ENCODE measurements around the gene AGTRAP. TPM values are rescaled to one million over a fixed set of nuclear protein-coding genes. Genes with fewer than 3 reads are reported as not detected.

The AGTRAP gene, protein sequence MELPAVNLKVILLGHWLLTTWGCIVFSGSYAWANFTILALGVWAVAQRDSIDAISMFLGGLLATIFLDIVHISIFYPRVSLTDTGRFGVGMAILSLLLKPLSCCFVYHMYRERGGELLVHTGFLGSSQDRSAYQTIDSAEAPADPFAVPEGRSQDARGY
- total RNA-seq (2022; extraction: Qiagen RNA extraction; ENCODE audit: low read depth): 71.4 to 101 TPM (median 99.9 TPM) in 5 replicates

DNA sequence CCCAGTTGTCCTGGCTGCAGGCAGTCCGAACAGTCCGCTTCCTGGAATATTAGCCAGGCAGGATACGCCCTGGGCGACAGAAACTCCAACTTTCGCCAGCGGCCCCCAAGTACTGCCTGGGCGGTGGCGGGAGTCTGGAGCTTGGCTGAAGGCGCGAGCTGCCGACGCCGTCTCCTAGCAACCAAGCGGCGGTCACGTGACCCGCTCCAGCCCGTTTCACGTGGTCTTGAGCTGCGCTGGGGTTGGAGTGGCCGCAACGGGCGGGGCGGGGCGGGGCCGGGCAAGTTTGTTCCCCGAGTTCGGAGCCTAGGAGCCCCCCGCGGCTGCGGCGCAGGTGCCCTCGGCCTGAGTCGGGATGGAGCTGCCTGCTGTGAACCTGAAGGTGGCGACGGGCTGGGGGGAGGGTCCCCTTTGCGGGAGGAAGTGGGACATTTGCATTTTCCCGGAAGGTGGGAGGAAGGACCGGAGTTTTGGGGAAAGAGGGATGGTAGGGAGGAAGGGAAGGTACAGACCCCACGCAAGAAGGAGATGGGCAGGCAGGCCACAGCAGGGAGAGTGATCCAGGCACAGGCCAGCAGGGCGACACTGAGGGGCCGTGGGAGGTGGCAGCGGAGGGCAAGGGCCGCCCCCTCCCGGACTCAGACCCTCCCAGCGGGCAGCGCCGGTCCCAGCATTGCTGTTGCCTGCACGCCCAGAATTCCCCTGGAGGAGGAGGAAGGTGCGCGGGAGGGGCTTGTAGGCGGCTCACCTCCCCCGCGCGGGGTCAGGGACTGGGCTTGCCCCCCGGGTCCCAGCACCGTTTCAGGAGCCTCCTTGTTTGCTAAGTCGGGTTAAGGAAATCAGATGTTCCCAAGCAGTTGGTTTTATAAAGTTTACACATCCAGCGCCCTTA, at the start of gene AGTRAP:
Gene AGTRAP (plus strand): TSS at position 283 of the 892 bp plus-strand sequence. CDS start 73 bp downstream, at position 356.

DNA sequence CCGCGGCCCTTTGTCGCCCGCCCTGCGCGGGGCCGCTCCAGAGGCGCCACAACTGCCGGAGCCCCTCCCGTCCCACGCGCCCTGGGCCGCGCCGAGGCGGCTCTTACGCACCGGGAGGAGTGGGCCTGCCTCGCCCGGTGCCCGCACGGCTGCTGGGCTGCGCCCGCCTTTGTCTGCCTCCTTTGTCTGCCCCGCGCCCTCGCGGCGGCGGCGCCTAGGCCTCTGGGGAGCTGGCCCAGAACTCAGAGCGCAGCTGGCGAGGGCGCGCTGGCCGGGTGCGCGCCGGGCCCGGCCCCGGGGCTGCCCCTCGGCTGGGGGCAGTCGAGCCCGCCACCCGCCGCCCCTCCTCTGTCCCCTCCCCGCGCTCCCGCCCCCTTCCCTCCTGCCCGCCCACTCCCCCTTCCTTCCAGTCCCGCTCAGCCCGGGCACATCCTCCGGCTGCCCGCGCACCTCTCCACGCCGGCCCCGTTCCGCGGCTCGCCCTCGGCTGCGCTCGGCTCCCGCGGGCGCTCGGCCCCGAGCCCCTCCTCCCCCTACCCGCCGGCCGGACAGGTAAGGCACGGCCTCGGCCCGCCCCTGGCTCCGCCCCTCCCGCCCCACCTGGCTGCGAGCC, 44.5 kb upstream of the AGTRAP start, which contains the start of gene DRAXIN:
Gene DRAXIN (plus strand): TSS at position 409 of the 613 bp plus-strand sequence. CDS start 14,549 bp downstream, outside the sequence.

DNA sequence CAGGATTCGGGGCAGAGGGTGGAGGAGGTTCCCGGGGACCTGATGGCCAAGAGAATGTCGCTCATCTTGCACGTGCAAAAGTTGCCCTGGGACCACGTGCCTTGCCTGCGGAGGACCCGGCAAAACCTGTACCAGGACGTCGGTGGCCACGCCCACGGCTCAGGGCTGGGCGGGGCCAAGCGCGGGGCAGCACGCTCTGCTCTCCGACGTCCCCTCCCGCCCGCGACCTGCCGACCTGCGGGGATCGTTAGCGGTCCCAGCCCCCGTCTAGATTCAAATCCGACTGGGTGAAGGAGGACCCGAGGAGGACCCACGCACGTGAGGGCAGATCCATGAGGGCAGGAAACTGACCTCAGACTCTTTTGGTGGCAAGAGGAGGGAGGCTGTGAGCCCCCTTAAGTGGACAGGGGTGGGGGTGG, 26.1 kb downstream of the AGTRAP start, which contains the start of gene C1orf167:
Gene C1orf167 (plus strand): TSS at position 206 of the 419 bp plus-strand sequence. CDS start 2,208 bp downstream, outside the sequence.

Other genes starting within 250 kb of the AGTRAP start
- gene FBXO2, start 81.7 kb upstream of the AGTRAP start, total RNA-seq (2022; extraction: Qiagen RNA extraction; ENCODE audit: low read depth): 7.2 to 10.0 TPM (median 8.9 TPM) in 5 replicates
- gene FBXO44, start 81.3 kb upstream of the AGTRAP start, total RNA-seq (2022; extraction: Qiagen RNA extraction; ENCODE audit: low read depth): 13.8 to 20.2 TPM (median 17.1 TPM) in 5 replicates
- gene FBXO6, start 71.9 kb upstream of the AGTRAP start, total RNA-seq (2022; extraction: Qiagen RNA extraction; ENCODE audit: low read depth): 7.1 to 8.8 TPM (median 8.5 TPM) in 5 replicates
- 40.6 to 57.1 TPM (median 51.6 TPM) in 5 replicates for gene MAD2L2, start 55.0 kb upstream of the AGTRAP start, total RNA-seq (2022; extraction: Qiagen RNA extraction; ENCODE audit: low read depth)
- gene DRAXIN, start 44.4 kb upstream of the AGTRAP start, total RNA-seq (2022; extraction: Qiagen RNA extraction; ENCODE audit: low read depth): 0.07 to 0.21 TPM (median 0.12 TPM) in 5 replicates
- 0.08 TPM in 1 of 5 replicates, not detected in the others for gene C1orf167, start 26.1 kb downstream of the AGTRAP start, total RNA-seq (2022; extraction: Qiagen RNA extraction; ENCODE audit: low read depth)
- 3.8 to 4.9 TPM (median 4.5 TPM) in 5 replicates for gene MTHFR, start 69.8 kb downstream of the AGTRAP start, total RNA-seq (2022; extraction: Qiagen RNA extraction; ENCODE audit: low read depth)
- gene CLCN6, start 70.1 kb downstream of the AGTRAP start, total RNA-seq (2022; extraction: Qiagen RNA extraction; ENCODE audit: low read depth): 5.2 to 6.6 TPM (median 5.8 TPM) in 5 replicates
- not detected in 5 replicates for gene NPPA, start 111.6 kb downstream of the AGTRAP start, total RNA-seq (2022; extraction: Qiagen RNA extraction; ENCODE audit: low read depth)
- 0.16 TPM in 1 of 5 replicates, not detected in the others for gene NPPB, start 122.8 kb downstream of the AGTRAP start, total RNA-seq (2022; extraction: Qiagen RNA extraction; ENCODE audit: low read depth)
- 29.2 to 45.8 TPM (median 44.5 TPM) in 5 replicates for gene KIAA2013, start 190.3 kb downstream of the AGTRAP start, total RNA-seq (2022; extraction: Qiagen RNA extraction; ENCODE audit: low read depth)
- gene PLOD1, start 198.6 kb downstream of the AGTRAP start, total RNA-seq (2022; extraction: Qiagen RNA extraction; ENCODE audit: low read depth): 74.2 to 89.3 TPM (median 80.6 TPM) in 5 replicates
- 32.0 to 36.0 TPM (median 35.8 TPM) in 5 replicates for gene MFN2, start 244.3 kb downstream of the AGTRAP start, total RNA-seq (2022; extraction: Qiagen RNA extraction; ENCODE audit: low read depth)

Data from A549 treated with CpdA at 1 μM for 4 hours (cell line).